ENCODE data around the gene RUNX2.

Gene RUNX2

DNA sequence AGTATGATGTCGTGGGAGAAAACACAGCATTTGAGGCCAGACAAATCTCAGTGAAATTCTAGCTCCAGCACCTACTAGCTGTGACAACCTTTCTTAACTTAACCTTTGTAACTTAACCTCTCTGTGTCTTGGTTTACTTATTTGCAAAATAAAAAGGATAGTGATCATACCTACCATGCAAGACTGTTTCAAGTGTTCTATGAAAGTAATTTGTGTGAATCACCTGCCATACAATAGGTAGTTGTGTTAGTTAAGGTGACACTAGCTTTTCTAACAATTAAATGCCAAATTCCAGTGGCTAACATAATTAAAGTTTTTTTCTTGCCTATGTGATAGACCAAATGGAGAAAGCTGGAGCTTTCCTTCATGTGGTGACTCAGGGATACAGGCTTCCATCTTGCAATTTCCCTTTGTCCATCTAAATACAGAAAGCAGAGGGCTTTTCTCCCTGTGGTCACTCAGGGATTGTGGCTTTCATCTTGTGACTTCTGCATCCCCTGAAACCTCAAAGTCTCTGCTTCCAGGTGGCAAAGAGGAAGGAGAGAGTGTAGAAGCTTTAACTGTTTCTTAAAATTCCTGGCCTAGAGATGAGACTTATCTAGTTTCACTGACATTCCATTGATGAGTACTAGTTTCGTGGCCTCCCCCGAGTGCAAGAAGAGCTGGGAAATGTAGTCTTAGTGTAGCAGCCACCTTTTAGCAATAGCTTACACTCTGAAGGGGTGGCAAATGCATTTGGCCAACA, 376.1 kb downstream of the RUNX2 start:
- DNase-seq (ENCODE audit: low spot score) = no peak

DNA sequence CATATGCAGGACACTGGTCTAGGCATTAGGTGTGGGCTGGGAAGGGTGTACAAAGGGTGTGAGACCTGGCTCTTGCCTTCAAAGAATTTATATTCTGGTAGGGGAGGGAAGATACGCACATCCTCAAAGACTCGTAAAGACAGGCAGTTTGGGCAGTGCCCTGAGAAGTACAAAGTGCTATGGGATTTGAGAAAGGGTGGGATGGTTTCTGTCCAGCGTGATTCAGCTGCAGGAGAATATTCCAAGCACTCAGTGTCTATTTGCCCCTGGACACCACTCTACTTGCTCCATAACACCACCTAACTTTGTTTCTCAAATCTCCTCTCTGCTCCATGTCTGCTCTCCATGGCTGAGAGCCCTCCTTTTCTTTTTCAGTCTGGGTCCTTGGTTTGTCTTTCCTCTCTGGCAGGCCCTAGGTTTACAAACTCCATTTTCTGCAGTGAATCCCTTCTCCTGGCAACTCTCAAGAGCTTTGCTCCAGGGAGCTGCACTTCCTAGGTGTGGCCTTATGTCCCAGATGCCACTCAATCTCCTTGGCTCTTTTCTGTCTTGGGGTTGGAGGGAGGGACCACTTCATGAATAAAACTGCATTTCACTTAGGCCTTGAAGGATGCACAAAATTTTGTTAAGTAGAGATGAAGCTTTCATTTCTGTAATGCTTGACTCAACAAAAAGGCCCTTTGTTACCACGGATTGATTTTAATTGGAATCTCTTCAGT, 377.2 kb downstream of the RUNX2 start:
- DNase-seq (ENCODE audit: low spot score) = no peak

DNA sequence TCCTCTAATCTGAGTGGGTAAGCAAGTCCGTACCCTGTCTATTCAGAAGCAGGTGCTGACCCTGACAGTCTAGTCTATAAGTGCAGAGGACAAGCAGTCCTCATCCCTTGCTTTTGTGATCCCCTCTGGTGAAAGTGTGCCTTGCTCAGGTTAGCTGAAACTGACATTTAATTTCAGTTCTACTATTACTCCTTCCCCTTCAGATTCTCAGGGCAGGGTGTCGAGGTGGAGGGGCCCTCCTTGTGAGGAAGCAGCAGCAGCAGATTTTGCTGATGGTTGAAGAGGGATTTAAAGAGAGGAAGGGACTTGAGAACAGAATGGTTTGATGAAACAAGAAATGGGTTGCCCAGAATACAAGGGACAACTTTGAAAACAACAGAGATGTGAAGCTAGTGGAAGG, 378.2 kb downstream of the RUNX2 start:
- DNase-seq (ENCODE audit: low spot score) = no peak

DNA sequence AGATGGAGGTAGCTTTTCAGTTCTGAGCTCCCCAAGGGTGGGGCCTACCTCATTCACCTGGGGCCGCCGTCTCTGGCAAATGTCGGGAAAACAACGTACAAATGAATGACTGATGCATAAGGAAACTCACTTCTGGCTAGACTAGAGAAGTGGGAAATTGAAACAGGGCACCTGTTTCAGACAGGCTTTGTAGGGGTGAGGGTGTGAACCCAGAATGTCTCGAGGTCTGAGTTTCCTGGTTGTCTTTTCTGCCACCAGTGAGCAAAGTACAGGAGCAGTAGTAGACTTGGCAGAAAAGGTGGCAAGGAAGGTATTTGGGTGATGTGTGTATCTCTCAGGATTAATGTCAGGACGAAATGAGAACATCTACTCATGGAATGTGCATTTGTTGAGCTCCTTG, 379.0 kb downstream of the RUNX2 start:
- no peak for DNase-seq (ENCODE audit: low spot score)

DNA sequence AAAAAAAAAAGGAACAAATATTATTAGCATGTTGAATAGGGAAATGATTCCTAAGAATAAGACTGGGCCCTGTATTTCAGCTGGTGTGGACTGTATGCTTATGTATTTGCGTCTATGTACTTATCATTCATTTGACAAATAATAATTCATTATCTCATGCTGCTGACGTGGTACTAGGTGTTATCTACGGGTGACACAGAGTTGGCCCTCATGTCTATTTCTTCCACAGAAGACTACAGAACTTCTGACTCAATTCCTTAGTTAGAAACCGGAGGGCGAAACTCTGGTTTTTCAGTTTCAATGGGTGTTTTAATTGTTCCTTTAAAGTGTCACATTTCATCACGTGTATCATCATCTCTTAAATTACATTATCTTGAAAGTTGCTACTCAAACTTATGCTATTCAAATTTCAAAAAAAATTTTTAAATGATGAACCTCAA, 381.7 kb downstream of the RUNX2 start:
- DNase-seq (ENCODE audit: low spot score) = no peak

DNA sequence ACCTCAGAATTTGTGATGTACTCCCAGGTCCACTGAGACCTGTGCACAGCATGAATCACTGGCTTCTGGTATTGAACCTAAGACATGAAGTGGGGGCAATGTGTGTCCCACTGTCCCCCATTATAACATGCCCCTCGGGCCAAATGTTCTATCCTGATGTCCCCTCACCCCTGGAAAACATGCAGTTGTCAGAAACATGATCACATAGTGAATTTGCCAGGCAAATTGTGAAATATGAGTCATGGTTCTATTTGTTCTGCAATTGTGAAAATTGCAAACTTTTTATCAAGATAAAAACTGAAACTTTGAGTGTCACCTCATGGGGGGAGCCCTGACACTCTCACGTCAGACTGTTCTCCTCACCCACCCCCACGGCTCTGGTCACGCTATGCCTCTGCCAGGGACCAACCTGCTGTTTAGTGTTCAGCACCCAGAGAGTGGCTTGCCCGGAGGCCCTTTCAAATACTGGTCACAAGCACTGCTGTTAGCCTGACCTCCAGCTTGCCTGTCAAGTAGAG, 382.2 kb downstream of the RUNX2 start:
- no peak for DNase-seq (ENCODE audit: low spot score)

DNA sequence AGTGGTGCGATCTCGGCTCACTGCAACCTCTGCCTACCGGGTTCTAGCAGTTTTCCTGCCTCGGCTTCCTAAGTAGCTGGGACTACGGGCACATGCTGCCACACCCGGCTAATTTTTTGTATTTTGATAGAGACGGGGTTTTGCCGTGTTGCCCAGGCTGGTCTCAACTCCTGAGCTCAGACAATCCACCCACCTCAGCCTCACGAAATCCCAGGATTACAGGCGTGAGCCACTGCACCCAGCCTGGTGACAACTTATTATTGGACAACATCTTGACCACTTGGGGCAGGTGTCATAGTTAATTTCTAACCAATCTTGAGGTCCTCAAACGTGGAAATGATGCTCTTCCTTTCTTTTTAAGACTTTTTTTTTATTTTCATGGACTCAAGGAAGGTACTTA, 383.9 kb downstream of the RUNX2 start:
- no peak for DNase-seq (ENCODE audit: low spot score)

DNA sequence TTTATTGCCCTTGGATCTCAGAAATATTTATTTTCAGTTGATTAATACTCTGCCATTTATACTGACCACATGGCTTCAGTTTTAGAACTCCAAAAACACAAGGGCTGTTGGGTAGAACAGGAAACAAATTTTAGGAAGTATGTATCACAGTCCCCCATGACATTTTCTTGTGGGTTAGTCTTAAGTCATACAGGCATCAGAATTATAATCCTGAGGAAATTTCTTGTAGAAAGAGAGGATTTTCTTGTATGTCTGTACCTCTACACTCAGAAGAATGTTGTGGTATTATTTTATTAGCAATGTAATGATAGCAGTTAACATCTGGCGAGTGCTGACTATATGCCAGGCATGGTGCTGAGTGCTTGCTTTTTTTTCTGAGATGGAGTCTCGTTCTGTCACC, 384.7 kb downstream of the RUNX2 start:
- DNase-seq (ENCODE audit: low spot score) = no peak
